ENCODE measurements around the gene PCSK7. TPM values are rescaled to one million over a fixed set of nuclear protein-coding genes. Genes with fewer than 3 reads are reported as not detected.

PCSK7 gene
- total RNA-seq, 1 experiment from 2014 or later, result 132 TPM

DNA sequence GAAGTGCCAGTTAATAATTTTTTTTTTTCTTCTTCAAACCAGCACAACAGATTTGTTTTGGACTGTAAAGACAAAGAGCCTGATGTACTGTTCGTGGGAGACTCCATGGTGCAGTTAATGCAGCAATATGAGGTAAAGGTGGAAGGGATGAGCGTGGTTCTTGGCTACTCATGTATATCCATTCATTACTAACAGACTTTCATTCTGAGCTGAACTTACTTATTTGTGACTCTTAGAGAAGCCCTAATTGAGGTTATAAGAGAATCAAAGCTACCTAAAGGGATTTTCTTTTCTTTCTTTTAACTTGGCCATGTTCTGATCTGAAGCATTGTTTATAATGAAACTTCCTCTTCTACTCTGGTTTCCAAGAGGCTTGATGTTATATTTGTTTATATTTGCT is 72.0 kb downstream of the PCSK7 start:
- Histone ChIP-seq H3K4me3 (ENCODE audit: low read depth, low read length) (no peak overlapping the region), H3K27me3 (replicated peaks; ENCODE audit: control insufficient read depth, insufficient read depth, low read length) (no peaks in the 10 kb centered on the region), H3K4me1 (no peaks in the 10 kb centered on the region), H3K36me3 (ENCODE audit: control insufficient read depth, insufficient read depth, low read length) (peaks cover 10% of the 10 kb centered on the region), H3K9me3 (no peaks in the 10 kb centered on the region)
- no peaks in the 10 kb centered on the region for H3K27me3 Mint-ChIP-seq (ENCODE audit: insufficient read depth, unreplicated experiment)
- CTCF ChIA-PET, result interaction anchor here (1.5 kb wide), 1 partner anchor 16 kb away, joined by 3 read pairs; the partner anchor contains the start of gene PAFAH1B2
- H3K27ac Mint-ChIP-seq (ENCODE audit: unreplicated experiment), result no peak overlapping the region
- TF ChIP-seq, protein P1, sequence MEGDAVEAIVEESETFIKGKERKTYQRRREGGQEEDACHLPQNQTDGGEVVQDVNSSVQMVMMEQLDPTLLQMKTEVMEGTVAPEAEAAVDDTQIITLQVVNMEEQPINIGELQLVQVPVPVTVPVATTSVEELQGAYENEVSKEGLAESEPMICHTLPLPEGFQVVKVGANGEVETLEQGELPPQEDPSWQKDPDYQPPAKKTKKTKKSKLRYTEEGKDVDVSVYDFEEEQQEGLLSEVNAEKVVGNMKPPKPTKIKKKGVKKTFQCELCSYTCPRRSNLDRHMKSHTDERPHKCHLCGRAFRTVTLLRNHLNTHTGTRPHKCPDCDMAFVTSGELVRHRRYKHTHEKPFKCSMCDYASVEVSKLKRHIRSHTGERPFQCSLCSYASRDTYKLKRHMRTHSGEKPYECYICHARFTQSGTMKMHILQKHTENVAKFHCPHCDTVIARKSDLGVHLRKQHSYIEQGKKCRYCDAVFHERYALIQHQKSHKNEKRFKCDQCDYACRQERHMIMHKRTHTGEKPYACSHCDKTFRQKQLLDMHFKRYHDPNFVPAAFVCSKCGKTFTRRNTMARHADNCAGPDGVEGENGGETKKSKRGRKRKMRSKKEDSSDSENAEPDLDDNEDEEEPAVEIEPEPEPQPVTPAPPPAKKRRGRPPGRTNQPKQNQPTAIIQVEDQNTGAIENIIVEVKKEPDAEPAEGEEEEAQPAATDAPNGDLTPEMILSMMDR (IDR thresholded peaks at IDR 0.05; ENCODE audit: insufficient read depth in 1 of 2, low read depth in 1 of 2, low read length in 1 of 2, severe bottlenecking in 1 of 2, unreplicated experiment in 1 of 2), result no peak
- no peaks in the 10 kb centered on the region for H3K4me1 Mint-ChIP-seq (ENCODE audit: low read depth, unreplicated experiment)
- DNase-seq, result no peak
- H3K36me3 Mint-ChIP-seq (ENCODE audit: insufficient read depth, unreplicated experiment), result peaks cover 97% of the 10 kb centered on the region
- H3K9me3 Mint-ChIP-seq (ENCODE audit: unreplicated experiment), result no peaks in the 10 kb centered on the region
- intact Hi-C loops (cut with micrococcal nuclease; ENCODE audit: unreplicated experiment), result no loop called here
- BruUV-seq (replicated peaks), result no TSS peak
- no peak overlapping the region for H3K4me3 Mint-ChIP-seq (ENCODE audit: unreplicated experiment)
- POLR2A ChIA-PET, result no interaction called here

DNA sequence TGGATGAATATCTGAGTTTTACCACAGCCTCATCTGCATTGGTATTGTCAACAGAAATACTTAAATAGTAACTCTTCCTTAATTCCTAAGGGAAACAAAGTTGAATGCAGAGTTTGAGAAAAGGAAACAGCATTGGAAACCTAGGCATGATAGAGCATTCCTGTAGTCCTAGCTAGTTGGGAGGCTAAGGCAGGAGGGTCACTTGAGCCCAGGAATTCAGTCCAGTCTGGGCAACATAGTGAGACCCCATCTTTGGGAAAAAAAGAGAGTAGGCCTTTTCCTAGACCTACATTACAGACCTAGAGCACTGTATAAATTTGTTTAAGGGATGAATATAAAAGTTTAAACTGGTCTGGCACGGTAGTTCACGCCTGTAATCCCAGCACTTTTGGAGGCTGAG is 74.4 kb downstream of the PCSK7 start:
- ChIA-PET POLR2A (no interaction called here), CTCF (no interaction called here)
- H3K4me3 ChIP-seq (ENCODE audit: low read depth, low read length), result no peak overlapping the region
- H3K4me1 ChIP-seq, result no peaks in the 10 kb centered on the region
- no peak overlapping the region for H3K4me3 Mint-ChIP-seq (ENCODE audit: unreplicated experiment)
- no peaks in the 10 kb centered on the region for H3K9me3 ChIP-seq
- intact Hi-C loops (cut with micrococcal nuclease; ENCODE audit: unreplicated experiment), result no loop called here
- peaks cover 97% of the 10 kb centered on the region for H3K36me3 Mint-ChIP-seq (ENCODE audit: insufficient read depth, unreplicated experiment)
- H3K27me3 ChIP-seq (replicated peaks; ENCODE audit: control insufficient read depth, insufficient read depth, low read length), result no peaks in the 10 kb centered on the region
- TF ChIP-seq, protein P1 (IDR thresholded peaks at IDR 0.05; ENCODE audit: insufficient read depth in 1 of 2, low read depth in 1 of 2, low read length in 1 of 2, severe bottlenecking in 1 of 2, unreplicated experiment in 1 of 2), result no peak
- no TSS peak for BruUV-seq (replicated peaks)
- no peak overlapping the region for H3K27ac Mint-ChIP-seq (ENCODE audit: unreplicated experiment)
- H3K36me3 ChIP-seq (ENCODE audit: control insufficient read depth, insufficient read depth, low read length), result peaks cover 5% of the 10 kb centered on the region; the same call in 1 of the 2 replicates
- no peaks in the 10 kb centered on the region for H3K9me3 Mint-ChIP-seq (ENCODE audit: unreplicated experiment)
- H3K27me3 Mint-ChIP-seq (ENCODE audit: insufficient read depth, unreplicated experiment), result no peaks in the 10 kb centered on the region
- H3K4me1 Mint-ChIP-seq (ENCODE audit: low read depth, unreplicated experiment), result no peaks in the 10 kb centered on the region
- no peak for DNase-seq

DNA sequence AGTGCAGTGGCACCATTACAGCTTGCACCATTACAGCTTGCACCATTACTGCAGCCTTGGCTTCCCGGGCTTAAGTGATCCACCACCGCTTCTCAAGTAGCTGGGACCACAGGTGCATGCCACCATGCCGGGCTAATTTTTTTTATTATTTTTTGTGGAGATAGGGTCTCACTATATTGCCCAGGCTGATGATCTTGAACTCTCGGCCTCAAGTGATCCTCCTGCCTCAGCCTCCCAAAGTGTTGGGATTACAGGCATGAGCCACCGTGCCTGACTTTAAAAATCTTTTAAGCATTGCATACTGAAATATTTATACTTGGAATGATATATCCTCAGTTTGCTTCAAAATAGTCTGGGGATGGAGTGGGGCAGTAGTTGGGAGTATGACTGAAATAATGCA is 77.4 kb downstream of the PCSK7 start:
- no TSS peak for BruUV-seq (replicated peaks)
- Histone ChIP-seq H3K27me3 (replicated peaks; ENCODE audit: control insufficient read depth, insufficient read depth, low read length) (no peaks in the 10 kb centered on the region), H3K36me3 (ENCODE audit: control insufficient read depth, insufficient read depth, low read length) (peaks cover 3% of the 10 kb centered on the region; the same call in 1 of the 2 replicates), H3K4me3 (ENCODE audit: low read depth, low read length) (no peak overlapping the region), H3K4me1 (no peaks in the 10 kb centered on the region), H3K9me3 (no peaks in the 10 kb centered on the region)
- H3K4me1 Mint-ChIP-seq (ENCODE audit: low read depth, unreplicated experiment), result no peaks in the 10 kb centered on the region
- POLR2A ChIA-PET, result interaction anchor here (0.6 kb wide), 1 partner anchor 24 kb away, joined by 3 read pairs; the partner anchor contains the start of gene SIDT2
- TF ChIP-seq, protein P1 (IDR thresholded peaks at IDR 0.05; ENCODE audit: insufficient read depth in 1 of 2, low read depth in 1 of 2, low read length in 1 of 2, severe bottlenecking in 1 of 2, unreplicated experiment in 1 of 2), result no peak
- no peak overlapping the region for H3K4me3 Mint-ChIP-seq (ENCODE audit: unreplicated experiment)
- H3K9me3 Mint-ChIP-seq (ENCODE audit: unreplicated experiment), result no peaks in the 10 kb centered on the region
- intact Hi-C loops (cut with micrococcal nuclease; ENCODE audit: unreplicated experiment), result no loop called here
- no peaks in the 10 kb centered on the region for H3K27me3 Mint-ChIP-seq (ENCODE audit: insufficient read depth, unreplicated experiment)
- CTCF ChIA-PET, result interaction anchor here (0.6 kb wide), 1 partner anchor 257 kb away, joined by 3 read pairs; no protein-coding TSS in a partner anchor
- no peak for DNase-seq
- peaks cover 92% of the 10 kb centered on the region for H3K36me3 Mint-ChIP-seq (ENCODE audit: insufficient read depth, unreplicated experiment)
- no peak overlapping the region for H3K27ac Mint-ChIP-seq (ENCODE audit: unreplicated experiment)

Other genes with a start within 250 kb of the PCSK7 start
- gene SIK3, start 133.6 kb downstream of the PCSK7 start, total RNA-seq (2022), result 65.7 and 69.4 TPM in 2 replicates
- 167 and 168 TPM in 2 replicates for gene PAFAH1B2, start 87.8 kb downstream of the PCSK7 start, total RNA-seq (2022)
- gene SIDT2, start 53.3 kb downstream of the PCSK7 start, total RNA-seq (2022), result 57.2 and 61.7 TPM in 2 replicates
- gene TAGLN, start 32.7 kb downstream of the PCSK7 start, total RNA-seq (2022), result 303 and 588 TPM in 2 replicates
- gene RNF214, start 598 bp upstream of the PCSK7 start, total RNA-seq (2022), result 51.2 and 55.8 TPM in 2 replicates
- 18.8 TPM in 2 replicates for gene BACE1-AS, start 59.3 kb upstream of the PCSK7 start, total RNA-seq (2022)
- 11.0 and 11.2 TPM in 2 replicates for gene BACE1, start 84.2 kb upstream of the PCSK7 start, total RNA-seq (2022)
- 48.9 and 50.0 TPM in 2 replicates for gene CEP164, start 95.8 kb upstream of the PCSK7 start, total RNA-seq (2022)

All from Caco-2 (cell line).